HT-29 (cell line): ENCODE data around the gene REXO1. TPM values are rescaled to one million over a fixed set of nuclear protein-coding genes. Genes with fewer than 3 reads are reported as not detected.

Experiments
- DNase-seq: peaks from one replicate; pipeline ENCODE4 v3.0.0-alpha.2; 2015; ENCODE audit warnings: low spot score
- total RNA-seq: library from RNA; depleted of rRNA; stranded (reverse); fragments of >200 nt; shearing (Covaris generic); gene quantifications from 2 replicates; pipeline ENCODE4 v1.2.3, GENCODE V29; 2014

REXO1 gene
- total RNA-seq, 1 experiment from 2014 or later, result 26.1 TPM

GRCh38 chr19:1875646-1876495, 27.6 kb upstream of the REXO1 start:
- DNase-seq, result peak; percentile 82

GRCh38 chr19:1875265-1875645, 27.0 kb upstream of the REXO1 start:
- peak; percentile 17 for DNase-seq

- DNase-seq, result no peak
Measured at GRCh38 chr19:1874554-1875185, 26.4 kb upstream of the REXO1 start.

- no peak for DNase-seq
Measured at GRCh38 chr19:1873524-1874473, 25.5 kb upstream of the REXO1 start.

GRCh38 chr19:1872807-1873523, 24.7 kb upstream of the REXO1 start:
- no peak for DNase-seq

- DNase-seq, result no peak
Measured at GRCh38 chr19:1871630-1872029, 23.3 kb upstream of the REXO1 start.

GRCh38 chr19:1871140-1871597, 22.9 kb upstream of the REXO1 start:
- no peak for DNase-seq

- no peak for DNase-seq
Measured at GRCh38 chr19:1868971-1869370, 20.7 kb upstream of the REXO1 start.

- no peak for DNase-seq
Measured at GRCh38 chr19:1867349-1867724, 19.1 kb upstream of the REXO1 start.

- no peak for DNase-seq
Measured at GRCh38 chr19:1866693-1867348, 18.5 kb upstream of the REXO1 start.

- DNase-seq, result no peak
Measured at GRCh38 chr19:1865172-1866010, 17.1 kb upstream of the REXO1 start.

GRCh38 chr19:1864480-1865171, 16.3 kb upstream of the REXO1 start:
- peak; percentile 60 for DNase-seq

GRCh38 chr19:1863638-1864479, 15.6 kb upstream of the REXO1 start:
- DNase-seq, result peak; percentile 85

GRCh38 chr19:1863328-1863637, 15.0 kb upstream of the REXO1 start, which contains the start of gene KLF16:
TSS of gene KLF16 (minus strand) at chr19:1863579. CDS start at chr19:1863497, 82 bp downstream.
- DNase-seq, result no peak

GRCh38 chr19:1862424-1863327, 14.4 kb upstream of the REXO1 start:
- DNase-seq, result peak; percentile 12

GRCh38 chr19:1862068-1862423, 13.8 kb upstream of the REXO1 start:
- DNase-seq, result peak; percentile 18

- DNase-seq, result peak; percentile 20
Measured at GRCh38 chr19:1861599-1862031, 13.3 kb upstream of the REXO1 start.
